Skin of body (tissue), 2 donors: Measurements from ENCODE around the gene ARNT2. TPM values are rescaled to one million over a fixed set of nuclear protein-coding genes. Genes with fewer than 3 reads are reported as not detected.
A peak's percentile ranks its signal among the peaks of the same experiment; 100 is the strongest.

Source experiments
- DNase-seq: peaks from one replicate; lab custom pipeline; 2025; lab: John Stamatoyannopoulos, UW
- total RNA-seq: library from RNA; depleted of rRNA; stranded (reverse); fragments of >200 nt; gene quantifications from one replicate; pipeline ENCODE4 v1.2.3, GENCODE V29; 2014

Gene ARNT2
- total RNA-seq, 1 donor from 2014 or later, result 2.8 TPM

- no peak for DNase-seq
Observed at GRCh38 chr15:80441041-80441440, 36.9 kb downstream of the ARNT2 start.

- no peak for DNase-seq
Observed at GRCh38 chr15:80441714-80442113, 37.5 kb downstream of the ARNT2 start.

- no peak for DNase-seq
Observed at GRCh38 chr15:80442728-80443403, 38.7 kb downstream of the ARNT2 start.

- DNase-seq, result no peak
Observed at GRCh38 chr15:80444680-80445251, 40.6 kb downstream of the ARNT2 start.

- no peak for DNase-seq
Observed at GRCh38 chr15:80445300-80446041, 41.3 kb downstream of the ARNT2 start.

GRCh38 chr15:80447077-80447476, 42.9 kb downstream of the ARNT2 start:
- no peak for DNase-seq

- no peak for DNase-seq
Observed at GRCh38 chr15:80449825-80450224, 45.6 kb downstream of the ARNT2 start.

- no peak for DNase-seq
Observed at GRCh38 chr15:80450811-80451321, 46.7 kb downstream of the ARNT2 start.

- DNase-seq, result no peak
Observed at GRCh38 chr15:80452166-80452565, 48.0 kb downstream of the ARNT2 start.

- no peak for DNase-seq
Observed at GRCh38 chr15:80455051-80455648, 51.0 kb downstream of the ARNT2 start.

- peak; percentile 86 for DNase-seq
Observed at GRCh38 chr15:80455668-80456442, 51.7 kb downstream of the ARNT2 start.

GRCh38 chr15:80456517-80457492, 52.6 kb downstream of the ARNT2 start:
- no peak for DNase-seq

GRCh38 chr15:80457896-80458295, 53.7 kb downstream of the ARNT2 start:
- DNase-seq, result no peak

- DNase-seq, result no peak
Observed at GRCh38 chr15:80458580-80458979, 54.4 kb downstream of the ARNT2 start.

GRCh38 chr15:80459380-80459779, 55.2 kb downstream of the ARNT2 start:
- DNase-seq, result no peak

GRCh38 chr15:80459818-80460217, 55.6 kb downstream of the ARNT2 start:
- no peak for DNase-seq

GRCh38 chr15:80461356-80462095, 57.3 kb downstream of the ARNT2 start:
- DNase-seq, result no peak

GRCh38 chr15:80462111-80462510, 57.9 kb downstream of the ARNT2 start:
- DNase-seq, result no peak

- no peak for DNase-seq
Observed at GRCh38 chr15:80462836-80463512, 58.8 kb downstream of the ARNT2 start.
